ENCODE results near the gene HLA-DQA2.
"Not testable (repeated sequence)": the region's sequence is repeated elsewhere in the genome, so short reads cannot be mapped to it uniquely, and the experiment has no call there.

Gene HLA-DQA2

DNA sequence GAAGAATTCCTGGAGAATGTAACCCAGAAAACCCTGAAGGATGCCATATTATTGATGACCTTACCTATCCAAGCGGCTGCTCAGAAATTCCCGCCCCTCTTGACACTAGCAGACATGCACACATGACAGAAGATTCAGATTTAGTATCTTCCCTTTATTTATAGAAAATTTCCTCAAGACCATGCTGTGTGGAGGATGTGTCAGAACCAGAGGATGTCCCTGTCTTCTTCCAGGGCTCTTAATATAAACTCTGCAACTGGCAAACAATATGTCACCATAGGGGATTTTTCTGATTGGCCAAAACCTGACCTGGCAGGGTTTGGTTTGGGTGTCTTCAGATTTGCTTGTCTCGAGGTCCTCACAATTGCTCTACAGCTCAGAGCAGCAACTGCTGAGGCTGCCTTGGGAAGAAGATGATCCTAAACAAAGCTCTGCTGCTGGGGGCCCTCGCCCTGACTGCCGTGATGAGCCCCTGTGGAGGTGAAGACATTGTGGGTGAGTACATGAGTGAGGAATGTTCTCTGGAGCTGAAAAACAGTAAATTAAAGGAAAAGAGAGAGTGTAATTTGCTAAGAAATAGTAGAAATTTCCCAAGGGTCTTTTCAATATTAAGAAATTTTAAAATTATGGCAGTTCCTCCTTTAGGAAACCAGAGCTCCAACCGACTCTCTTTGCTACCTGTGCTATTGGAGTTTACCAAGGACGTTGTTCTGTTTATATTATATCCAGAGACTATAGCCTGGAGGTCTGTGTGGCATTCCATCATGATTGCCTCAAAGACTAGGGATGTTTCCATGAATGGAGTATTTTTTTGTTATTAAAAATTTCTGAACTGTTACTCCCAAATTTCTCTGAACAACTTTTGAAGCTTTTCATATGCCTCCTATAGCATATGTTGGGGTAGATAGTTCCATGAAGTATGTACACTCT, at the start of gene HLA-DQA2:
HLA-DQA2 (plus strand) TSS at position 361 of the 930 bp plus-strand sequence; CDS start at position 414, 53 bp downstream.
- no peak for DNase-seq
- intact Hi-C loops (cut with DNase I) = no loop called here

GRCh38 chr6:32692019-32692418, 49.2 kb upstream of the HLA-DQA2 start:
- intact Hi-C loops (cut with DNase I) = no loop called here
- DNase-seq = peak in 1 of 10 donors; percentile 31

GRCh38 chr6:32697031-32697430, 44.2 kb upstream of the HLA-DQA2 start:
- intact Hi-C loops (cut with DNase I) = no loop called here
- DNase-seq = no peak

GRCh38 chr6:32700391-32701040, 40.7 kb upstream of the HLA-DQA2 start:
- intact Hi-C loops (cut with DNase I) = loop anchor here (1.0 to 10.0 kb wide), 3 partner anchors 94 to 288 kb away; no protein-coding TSS in a partner anchor
- DNase-seq = peak in 4 of 10 donors; percentile 17 to 75 (median 28)

GRCh38 chr6:32703347-32703746, 37.8 kb upstream of the HLA-DQA2 start:
- no peak for DNase-seq
- intact Hi-C loops (cut with DNase I) = loop anchor here (10.0 kb wide), 1 partner anchor 91 kb away; no protein-coding TSS in a partner anchor

GRCh38 chr6:32705164-32705563, 36.0 kb upstream of the HLA-DQA2 start:
- DNase-seq = not testable (repeated sequence)
- intact Hi-C loops (cut with DNase I) = loop anchor here (10.0 kb wide), 1 partner anchor 90 kb away; no protein-coding TSS in a partner anchor

DNA sequence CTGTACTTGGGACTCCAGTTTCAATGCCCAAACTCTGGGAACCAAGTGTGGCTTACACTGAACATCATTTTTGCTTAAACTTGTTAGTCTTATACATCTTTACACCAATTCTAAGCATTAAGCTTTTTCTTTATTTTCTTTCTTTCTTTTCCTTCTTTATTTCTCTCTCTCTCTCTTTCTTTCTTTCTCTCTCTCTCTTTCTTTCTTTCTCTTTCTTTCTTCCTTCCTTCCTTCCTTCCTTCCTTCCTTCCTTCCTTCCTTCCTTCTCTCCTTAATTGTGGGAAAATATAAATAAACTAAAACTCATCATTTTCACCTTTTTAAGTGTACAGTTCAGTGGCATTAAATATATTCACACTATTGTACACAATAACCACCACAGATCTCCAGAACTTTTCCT, 31.6 kb upstream of the HLA-DQA2 start:
- DNase-seq = no peak
- intact Hi-C loops (cut with DNase I) = loop anchor here (10.0 kb wide), 1 partner anchor 85 kb away; no protein-coding TSS in a partner anchor

GRCh38 chr6:32713241-32713640, 27.9 kb upstream of the HLA-DQA2 start:
- no peak for DNase-seq

GRCh38 chr6:32716396-32716795, 24.8 kb upstream of the HLA-DQA2 start:
- intact Hi-C loops (cut with DNase I) = no loop called here
- no peak for DNase-seq

More at GRCh38 chr6:32713241-32713640, 27.9 kb upstream of the HLA-DQA2 start:
- intact Hi-C loops (cut with DNase I) = no loop called here

GRCh38 chr6:32718879-32719278, 22.3 kb upstream of the HLA-DQA2 start:
- intact Hi-C loops (cut with DNase I) = no loop called here
- no peak for DNase-seq

- DNase-seq = no peak
- intact Hi-C loops (cut with DNase I) = no loop called here
These were observed 3.1 kb upstream of the HLA-DQA2 start for GRCh38 chr6:32738126-32738525.

DNA sequence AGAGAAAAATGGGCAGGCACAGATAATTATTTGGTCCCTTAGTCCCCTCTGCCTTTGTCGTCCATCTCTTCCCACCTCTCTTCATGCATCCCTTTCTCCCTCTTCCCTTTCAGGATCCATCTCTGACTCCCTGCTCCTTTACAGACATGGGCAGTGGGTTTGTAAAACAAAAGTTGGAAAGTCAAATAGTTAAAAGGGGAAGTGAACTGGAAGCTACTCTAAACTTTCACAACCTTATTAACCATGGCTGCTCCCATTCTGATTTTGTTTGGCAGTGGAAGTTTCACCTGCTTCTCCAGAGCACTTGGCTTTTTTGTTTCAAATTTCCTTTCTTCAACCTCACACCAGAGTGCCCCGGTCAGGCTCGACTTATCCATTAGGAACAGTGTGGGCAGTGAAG, 1.2 kb downstream of the HLA-DQA2 start:
- DNase-seq = no peak
- intact Hi-C loops (cut with DNase I) = no loop called here

DNA sequence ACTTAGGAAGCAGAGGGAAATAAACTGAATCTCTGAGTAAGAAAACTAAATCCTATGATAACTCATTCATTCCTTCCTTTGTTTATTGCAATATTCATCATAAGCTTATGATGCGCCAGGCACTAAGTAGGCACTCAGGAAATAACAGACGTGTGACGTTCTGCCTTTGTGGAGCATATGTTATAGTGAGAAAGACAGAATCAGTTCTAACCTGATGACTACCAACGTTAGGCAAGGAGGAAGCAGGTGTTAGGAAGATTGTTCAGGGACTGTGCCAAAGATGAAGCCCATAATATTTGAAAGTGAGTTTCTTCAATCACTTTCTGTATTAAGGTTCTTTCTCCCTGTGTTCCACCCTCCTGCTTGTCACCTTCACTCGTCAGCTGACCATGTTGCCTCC, 3.6 kb downstream of the HLA-DQA2 start:
- DNase-seq = no peak
- intact Hi-C loops (cut with DNase I) = no loop called here

GRCh38 chr6:32745649-32746048, 4.5 kb downstream of the HLA-DQA2 start:
- not testable (repeated sequence) for DNase-seq

GRCh38 chr6:32752580-32752979, 11.4 kb downstream of the HLA-DQA2 start:
- intact Hi-C loops (cut with DNase I) = no loop called here
- DNase-seq = no peak

More at GRCh38 chr6:32745649-32746048, 4.5 kb downstream of the HLA-DQA2 start:
- intact Hi-C loops (cut with DNase I) = not testable (repeated sequence)

- no peak for DNase-seq
- intact Hi-C loops (cut with DNase I) = no loop called here
These were observed 18.5 kb downstream of the HLA-DQA2 start for GRCh38 chr6:32759669-32760068.

DNA sequence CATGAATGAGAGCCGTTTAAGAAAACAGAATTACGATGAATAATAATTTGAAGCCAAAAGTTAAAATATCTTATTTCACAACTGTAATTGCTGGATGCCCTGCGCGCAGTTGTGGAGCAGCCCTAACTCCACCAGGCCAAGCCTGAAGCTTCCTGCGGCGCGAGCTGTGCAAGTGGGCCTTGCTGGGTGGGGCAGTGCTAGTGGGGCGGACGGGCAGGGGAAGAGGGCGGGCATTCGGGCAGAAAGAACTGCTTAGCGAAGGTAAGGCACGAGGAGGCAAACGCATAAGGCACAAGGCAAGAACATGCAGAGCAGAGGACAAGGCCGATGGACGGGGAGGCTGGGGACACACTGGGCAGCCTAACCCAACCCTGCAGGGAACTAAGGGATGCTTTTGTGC, 19.9 kb downstream of the HLA-DQA2 start:
- intact Hi-C loops (cut with DNase I) = no loop called here
- DNase-seq = no peak

- intact Hi-C loops (cut with DNase I) = no loop called here
- DNase-seq = peak in 1 of 10 donors; percentile 84
These were observed 20.4 kb downstream of the HLA-DQA2 start for GRCh38 chr6:32761548-32761947.

DNA sequence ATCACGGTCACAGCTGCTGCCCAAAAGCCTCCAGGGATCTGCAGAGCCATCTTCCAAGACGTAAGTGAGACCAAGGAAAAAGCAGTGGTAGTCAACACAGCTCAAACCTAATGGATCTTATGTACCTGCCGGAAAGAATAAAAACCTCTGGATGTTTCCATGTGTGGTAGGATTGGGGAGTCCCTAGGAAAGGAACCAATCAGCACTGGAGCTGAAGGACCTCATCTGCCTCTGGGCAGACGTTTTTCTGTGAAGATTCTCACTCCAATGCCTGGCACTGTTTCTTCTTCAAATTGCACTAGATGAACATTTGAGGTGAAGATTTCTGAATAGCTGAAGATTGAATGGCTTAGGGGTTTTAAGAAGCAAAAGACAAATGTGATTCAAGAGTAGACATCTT, 22.2 kb downstream of the HLA-DQA2 start, which contains the start of gene HLA-DQB2:
HLA-DQB2 (minus strand) TSS at position 112 of the 400 bp plus-strand sequence; CDS start at position 50, 62 bp downstream.
- no peak for DNase-seq
- intact Hi-C loops (cut with DNase I) = no loop called here

- no peak for DNase-seq
These were observed 22.9 kb downstream of the HLA-DQA2 start for GRCh38 chr6:32764048-32764447.

DNA sequence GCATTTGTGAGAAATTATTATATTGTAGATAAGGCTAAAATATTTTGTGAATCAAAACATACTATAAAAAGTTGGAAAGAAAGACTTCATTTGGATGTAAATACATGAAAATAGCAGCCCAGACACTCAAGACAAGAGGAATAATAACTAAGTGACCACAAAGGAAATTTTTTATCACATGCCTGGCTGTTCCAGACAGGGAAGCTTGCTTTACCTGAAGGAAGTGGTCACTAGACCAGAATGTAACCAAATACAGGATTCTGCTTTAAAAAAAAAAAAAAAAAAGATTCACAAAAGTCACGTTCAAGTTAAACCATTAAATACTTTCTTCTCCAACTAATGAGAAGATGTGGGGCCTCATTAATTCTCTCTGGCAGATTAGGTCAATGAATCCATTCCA, 31.5 kb downstream of the HLA-DQA2 start:
- DNase-seq = no peak
- intact Hi-C loops (cut with DNase I) = no loop called here

More at GRCh38 chr6:32764048-32764447, 22.9 kb downstream of the HLA-DQA2 start:
- intact Hi-C loops (cut with DNase I) = no loop called here
